GM12878 (cell line): ENCODE results near the gene MELTF. TPM values are rescaled to one million over a fixed set of nuclear protein-coding genes. Genes with fewer than 3 reads are reported as not detected.

Experiments used
- EGR1 ChIP-seq, 2 experiments: IDR thresholded peaks; 1 replicate in 1 of 2; 2 replicates in 1 of 2; pipeline ENCODE4 v1.6.1; 2011 to 2012; ENCODE audit warnings: low read depth in 2 of 2, low read length in 2 of 2, borderline replicate concordance in 1 of 2, mild to moderate bottlenecking in 1 of 2, moderate library complexity in 1 of 2
- FOS ChIP-seq: IDR thresholded peaks from 3 replicates; pipeline ENCODE4 v1.6.1; 2011; ENCODE audit warnings: borderline replicate concordance; ENCODE audit not compliant: insufficient read length; ENCODE audit errors: extremely low read depth
- KLF5 ChIP-seq: fragments of 450-650 bp; IDR thresholded peaks from 2 replicates; pipeline ENCODE4 v1.6.1; 2014; ENCODE audit warnings: mild to moderate bottlenecking; ENCODE audit not compliant: partially characterized antibody
- NR2C1 ChIP-seq: fragments of 450-650 bp; IDR thresholded peaks from 2 replicates; pipeline ENCODE4 v1.6.1; 2017; ENCODE audit warnings: antibody characterized with exemption, mild to moderate bottlenecking, moderate library complexity
- PAX5 ChIP-seq: IDR thresholded peaks from 2 replicates; pipeline ENCODE4 v1.6.1; 2011; ENCODE audit warnings: low read depth, low read length, borderline replicate concordance
- PAX8 ChIP-seq: fragments of 450-650 bp; IDR thresholded peaks from 2 replicates; pipeline ENCODE4 v1.6.1; 2017; ENCODE audit warnings: mild to moderate bottlenecking, moderate library complexity
- RFX5 ChIP-seq: IDR thresholded peaks from 2 replicates; pipeline ENCODE4 v1.6.1; 2011; ENCODE audit warnings: low read depth, low read length, improper control_type of control experiment
- STAT1 ChIP-seq: fragments of 450-650 bp; conservative IDR thresholded peaks from 2 replicates; pipeline ENCODE4 v1.6.1; 2014; ENCODE audit warnings: antibody characterized with exemption, mild to moderate bottlenecking
- WRNIP1 ChIP-seq: IDR thresholded peaks from 2 replicates; pipeline ENCODE4 v1.6.1; 2011; ENCODE audit warnings: low read depth, low read length, improper control_type of control experiment, borderline replicate concordance
- ZNF622 ChIP-seq: fragments of 450-650 bp; IDR thresholded peaks from 2 replicates; pipeline ENCODE4 v1.6.1; 2017; ENCODE audit warnings: mild to moderate bottlenecking, inconsistent platforms
- polyA plus RNA-seq, 11 experiments: library from polyadenylated mRNA; depleted of rRNA in 4 of 11; unstranded in 6 of 11; stranded (reverse) in 5 of 11; fragments of >200 nt; fragmentation: Nextera tagmentation in 4 of 11; fragmentation: Illumina TruSeq in 1 of 11; extraction: Ambion mirVana in 4 of 11; extraction: Trizol in 1 of 11; gene quantifications; 1 replicate in 1 of 11; 2 replicates in 10 of 11; pipeline versions ENCODE4 v1.2.1 to v1.2.3, GENCODE V29; 2011 to 2016; ENCODE audit warnings: inconsistent platforms in 2 of 11, missing spikeins in 2 of 11, low read depth in 1 of 11
- total RNA-seq, 4 experiments: library from RNA; depleted of rRNA in 3 of 4; stranded (reverse); fragments of >200 nt in 3 of 4; fragmentation: Illumina TruSeq in 1 of 4; extraction: Trizol in 1 of 4; gene quantifications; 2 replicates each; pipeline versions ENCODE4 v1.2.1 to v1.2.3, GENCODE V29; 2013 to 2021
- TF ChIP-seq, protein P1 (sequence below): fragments of 150-350 bp; IDR thresholded peaks from 2 replicates; pipeline ENCODE4 v1.6.1; 2014; ENCODE audit warnings: mild to moderate bottlenecking, low read depth, low read length
- TF ChIP-seq, protein P2 (sequence below): fragments of 450-650 bp; IDR thresholded peaks from 2 replicates; pipeline ENCODE4 v1.6.1; 2016; ENCODE audit warnings: mild to moderate bottlenecking
- TF ChIP-seq, protein P3 (sequence below): fragments of 450-650 bp; IDR thresholded peaks from 2 replicates; pipeline ENCODE4 v1.6.1; 2017; ENCODE audit warnings: mild to moderate bottlenecking
- TF ChIP-seq, protein P4 (sequence below): IDR thresholded peaks from 2 replicates; pipeline ENCODE4 v1.6.1; 2012; ENCODE audit warnings: improper control_type of control experiment, low read depth, low read length; ENCODE audit not compliant: insufficient replicate concordance
- TF ChIP-seq, protein P5 (sequence below): fragments of 450-650 bp; IDR thresholded peaks from 2 replicates; pipeline ENCODE4 v1.6.1; 2016; ENCODE audit warnings: mild to moderate bottlenecking
- TF ChIP-seq, protein P6 (sequence below): fragments of 450-650 bp; IDR thresholded peaks from 2 replicates; pipeline ENCODE4 v1.6.1; 2017; ENCODE audit warnings: borderline replicate concordance

The MELTF gene
- total and polyA plus RNA-seq, 10 of the 15 experiments (the other 5 are each of a cell fraction or from before 2014, with no cell fraction given) = 0.55 to 49.1 (median 11.1) TPM

DNA sequence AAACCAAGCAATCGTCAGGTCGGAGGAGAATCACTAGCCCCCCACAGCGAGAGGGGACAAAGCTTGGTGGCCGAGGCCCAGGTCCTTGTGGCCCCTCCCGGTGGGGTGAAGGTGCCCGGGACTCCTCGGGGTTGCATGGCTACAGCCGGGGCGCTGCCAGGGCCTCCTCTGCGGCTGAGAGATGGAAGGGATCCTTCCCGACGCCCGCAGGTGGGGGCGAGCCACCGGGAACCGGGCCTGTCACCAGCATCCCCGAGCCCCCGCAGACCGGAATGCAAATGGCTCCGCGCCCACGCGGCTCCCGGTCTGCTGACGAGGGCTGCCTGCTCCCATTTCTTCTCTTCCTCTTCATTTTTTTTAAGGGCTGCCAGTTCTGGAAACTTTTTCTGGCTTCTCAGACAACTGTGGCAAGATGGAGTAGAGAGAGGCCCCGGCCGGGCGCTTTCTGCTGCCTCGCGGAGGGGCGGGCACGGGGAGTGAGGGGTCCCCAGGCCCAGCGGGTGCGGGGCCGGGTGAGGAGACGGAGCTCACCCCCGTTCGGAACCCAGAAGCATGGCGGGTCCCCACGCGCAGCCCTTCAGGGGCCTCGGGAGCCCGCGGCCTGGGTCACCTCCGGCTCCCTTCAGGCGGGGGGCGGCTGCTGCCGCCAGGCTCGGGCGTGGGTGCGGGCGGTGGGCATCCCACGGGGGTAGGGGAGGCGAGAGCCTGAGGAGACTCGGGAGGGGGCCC is 27.5 kb downstream of the MELTF start (continued):
- TF ChIP-seq, protein P1, sequence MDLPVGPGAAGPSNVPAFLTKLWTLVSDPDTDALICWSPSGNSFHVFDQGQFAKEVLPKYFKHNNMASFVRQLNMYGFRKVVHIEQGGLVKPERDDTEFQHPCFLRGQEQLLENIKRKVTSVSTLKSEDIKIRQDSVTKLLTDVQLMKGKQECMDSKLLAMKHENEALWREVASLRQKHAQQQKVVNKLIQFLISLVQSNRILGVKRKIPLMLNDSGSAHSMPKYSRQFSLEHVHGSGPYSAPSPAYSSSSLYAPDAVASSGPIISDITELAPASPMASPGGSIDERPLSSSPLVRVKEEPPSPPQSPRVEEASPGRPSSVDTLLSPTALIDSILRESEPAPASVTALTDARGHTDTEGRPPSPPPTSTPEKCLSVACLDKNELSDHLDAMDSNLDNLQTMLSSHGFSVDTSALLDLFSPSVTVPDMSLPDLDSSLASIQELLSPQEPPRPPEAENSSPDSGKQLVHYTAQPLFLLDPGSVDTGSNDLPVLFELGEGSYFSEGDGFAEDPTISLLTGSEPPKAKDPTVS = no peak
- TF ChIP-seq, protein P2, sequence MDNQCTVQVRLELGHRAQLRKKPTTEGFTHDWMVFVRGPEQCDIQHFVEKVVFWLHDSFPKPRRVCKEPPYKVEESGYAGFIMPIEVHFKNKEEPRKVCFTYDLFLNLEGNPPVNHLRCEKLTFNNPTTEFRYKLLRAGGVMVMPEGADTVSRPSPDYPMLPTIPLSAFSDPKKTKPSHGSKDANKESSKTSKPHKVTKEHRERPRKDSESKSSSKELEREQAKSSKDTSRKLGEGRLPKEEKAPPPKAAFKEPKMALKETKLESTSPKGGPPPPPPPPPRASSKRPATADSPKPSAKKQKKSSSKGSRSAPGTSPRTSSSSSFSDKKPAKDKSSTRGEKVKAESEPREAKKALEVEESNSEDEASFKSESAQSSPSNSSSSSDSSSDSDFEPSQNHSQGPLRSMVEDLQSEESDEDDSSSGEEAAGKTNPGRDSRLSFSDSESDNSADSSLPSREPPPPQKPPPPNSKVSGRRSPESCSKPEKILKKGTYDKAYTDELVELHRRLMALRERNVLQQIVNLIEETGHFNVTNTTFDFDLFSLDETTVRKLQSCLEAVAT = peak; percentile 62; the same call in 1 of the 2 replicates
- no peak for TF ChIP-seq WRNIP1
- no peak for TF ChIP-seq RFX5
- TF ChIP-seq FOS = no peak
- no peak for TF ChIP-seq STAT1
- TF ChIP-seq NR2C1 = no peak
- TF ChIP-seq, protein P3, sequence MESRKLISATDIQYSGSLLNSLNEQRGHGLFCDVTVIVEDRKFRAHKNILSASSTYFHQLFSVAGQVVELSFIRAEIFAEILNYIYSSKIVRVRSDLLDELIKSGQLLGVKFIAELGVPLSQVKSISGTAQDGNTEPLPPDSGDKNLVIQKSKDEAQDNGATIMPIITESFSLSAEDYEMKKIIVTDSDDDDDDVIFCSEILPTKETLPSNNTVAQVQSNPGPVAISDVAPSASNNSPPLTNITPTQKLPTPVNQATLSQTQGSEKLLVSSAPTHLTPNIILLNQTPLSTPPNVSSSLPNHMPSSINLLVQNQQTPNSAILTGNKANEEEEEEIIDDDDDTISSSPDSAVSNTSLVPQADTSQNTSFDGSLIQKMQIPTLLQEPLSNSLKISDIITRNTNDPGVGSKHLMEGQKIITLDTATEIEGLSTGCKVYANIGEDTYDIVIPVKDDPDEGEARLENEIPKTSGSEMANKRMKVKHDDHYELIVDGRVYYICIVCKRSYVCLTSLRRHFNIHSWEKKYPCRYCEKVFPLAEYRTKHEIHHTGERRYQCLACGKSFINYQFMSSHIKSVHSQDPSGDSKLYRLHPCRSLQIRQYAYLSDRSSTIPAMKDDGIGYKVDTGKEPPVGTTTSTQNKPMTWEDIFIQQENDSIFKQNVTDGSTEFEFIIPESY = no peak
- TF ChIP-seq EGR1 (IDR thresholded peaks at IDR 0.05; ENCODE audit: borderline replicate concordance in 1 of 2, low read depth in 2 of 2, low read length in 2 of 2) = no peak
- TF ChIP-seq ZNF622 = no peak
- TF ChIP-seq, protein P4, sequence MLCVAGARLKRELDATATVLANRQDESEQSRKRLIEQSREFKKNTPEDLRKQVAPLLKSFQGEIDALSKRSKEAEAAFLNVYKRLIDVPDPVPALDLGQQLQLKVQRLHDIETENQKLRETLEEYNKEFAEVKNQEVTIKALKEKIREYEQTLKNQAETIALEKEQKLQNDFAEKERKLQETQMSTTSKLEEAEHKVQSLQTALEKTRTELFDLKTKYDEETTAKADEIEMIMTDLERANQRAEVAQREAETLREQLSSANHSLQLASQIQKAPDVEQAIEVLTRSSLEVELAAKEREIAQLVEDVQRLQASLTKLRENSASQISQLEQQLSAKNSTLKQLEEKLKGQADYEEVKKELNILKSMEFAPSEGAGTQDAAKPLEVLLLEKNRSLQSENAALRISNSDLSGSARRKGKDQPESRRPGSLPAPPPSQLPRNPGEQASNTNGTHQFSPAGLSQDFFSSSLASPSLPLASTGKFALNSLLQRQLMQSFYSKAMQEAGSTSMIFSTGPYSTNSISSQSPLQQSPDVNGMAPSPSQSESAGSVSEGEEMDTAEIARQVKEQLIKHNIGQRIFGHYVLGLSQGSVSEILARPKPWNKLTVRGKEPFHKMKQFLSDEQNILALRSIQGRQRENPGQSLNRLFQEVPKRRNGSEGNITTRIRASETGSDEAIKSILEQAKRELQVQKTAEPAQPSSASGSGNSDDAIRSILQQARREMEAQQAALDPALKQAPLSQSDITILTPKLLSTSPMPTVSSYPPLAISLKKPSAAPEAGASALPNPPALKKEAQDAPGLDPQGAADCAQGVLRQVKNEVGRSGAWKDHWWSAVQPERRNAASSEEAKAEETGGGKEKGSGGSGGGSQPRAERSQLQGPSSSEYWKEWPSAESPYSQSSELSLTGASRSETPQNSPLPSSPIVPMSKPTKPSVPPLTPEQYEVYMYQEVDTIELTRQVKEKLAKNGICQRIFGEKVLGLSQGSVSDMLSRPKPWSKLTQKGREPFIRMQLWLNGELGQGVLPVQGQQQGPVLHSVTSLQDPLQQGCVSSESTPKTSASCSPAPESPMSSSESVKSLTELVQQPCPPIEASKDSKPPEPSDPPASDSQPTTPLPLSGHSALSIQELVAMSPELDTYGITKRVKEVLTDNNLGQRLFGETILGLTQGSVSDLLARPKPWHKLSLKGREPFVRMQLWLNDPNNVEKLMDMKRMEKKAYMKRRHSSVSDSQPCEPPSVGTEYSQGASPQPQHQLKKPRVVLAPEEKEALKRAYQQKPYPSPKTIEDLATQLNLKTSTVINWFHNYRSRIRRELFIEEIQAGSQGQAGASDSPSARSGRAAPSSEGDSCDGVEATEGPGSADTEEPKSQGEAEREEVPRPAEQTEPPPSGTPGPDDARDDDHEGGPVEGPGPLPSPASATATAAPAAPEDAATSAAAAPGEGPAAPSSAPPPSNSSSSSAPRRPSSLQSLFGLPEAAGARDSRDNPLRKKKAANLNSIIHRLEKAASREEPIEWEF = no peak
- TF ChIP-seq PAX5 = no peak
- no peak for TF ChIP-seq KLF5
- TF ChIP-seq, protein P5, sequence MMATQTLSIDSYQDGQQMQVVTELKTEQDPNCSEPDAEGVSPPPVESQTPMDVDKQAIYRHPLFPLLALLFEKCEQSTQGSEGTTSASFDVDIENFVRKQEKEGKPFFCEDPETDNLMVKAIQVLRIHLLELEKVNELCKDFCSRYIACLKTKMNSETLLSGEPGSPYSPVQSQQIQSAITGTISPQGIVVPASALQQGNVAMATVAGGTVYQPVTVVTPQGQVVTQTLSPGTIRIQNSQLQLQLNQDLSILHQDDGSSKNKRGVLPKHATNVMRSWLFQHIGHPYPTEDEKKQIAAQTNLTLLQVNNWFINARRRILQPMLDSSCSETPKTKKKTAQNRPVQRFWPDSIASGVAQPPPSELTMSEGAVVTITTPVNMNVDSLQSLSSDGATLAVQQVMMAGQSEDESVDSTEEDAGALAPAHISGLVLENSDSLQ = no peak
- TF ChIP-seq PAX8 = no peak
- TF ChIP-seq, protein P6, sequence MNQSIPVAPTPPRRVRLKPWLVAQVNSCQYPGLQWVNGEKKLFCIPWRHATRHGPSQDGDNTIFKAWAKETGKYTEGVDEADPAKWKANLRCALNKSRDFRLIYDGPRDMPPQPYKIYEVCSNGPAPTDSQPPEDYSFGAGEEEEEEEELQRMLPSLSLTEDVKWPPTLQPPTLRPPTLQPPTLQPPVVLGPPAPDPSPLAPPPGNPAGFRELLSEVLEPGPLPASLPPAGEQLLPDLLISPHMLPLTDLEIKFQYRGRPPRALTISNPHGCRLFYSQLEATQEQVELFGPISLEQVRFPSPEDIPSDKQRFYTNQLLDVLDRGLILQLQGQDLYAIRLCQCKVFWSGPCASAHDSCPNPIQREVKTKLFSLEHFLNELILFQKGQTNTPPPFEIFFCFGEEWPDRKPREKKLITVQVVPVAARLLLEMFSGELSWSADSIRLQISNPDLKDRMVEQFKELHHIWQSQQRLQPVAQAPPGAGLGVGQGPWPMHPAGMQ = no peak
